K562 (cell line): ENCODE measurements around the gene TFPI.

ENCODE experiments used
- GATA2 ChIP-seq: sonication (generic); formaldehyde crosslinking; IDR thresholded peaks from 2 replicates; pipeline ENCODE4 v1.4.0; 2020; ENCODE audit warnings: mild to moderate bottlenecking, missing genetic modification reagents
- NELFE ChIP-seq: IDR thresholded peaks from 2 replicates; pipeline ENCODE4 v1.6.1; 2011; ENCODE audit warnings: mild to moderate bottlenecking; ENCODE audit not compliant: insufficient read depth, insufficient read length
- SAFB ChIP-seq: fragments of 200-400 bp; formaldehyde crosslinking; IDR thresholded peaks from 2 replicates; pipeline ENCODE4 v1.6.1; 2017; ENCODE audit warnings: low read depth, low read length, borderline replicate concordance
- TFAM ChIP-seq: fragments of 250-450 bp; sonication (Bioruptor Pico); conservative IDR thresholded peaks from 2 replicates; pipeline ENCODE4 v1.5.0; 2021; ENCODE audit warnings: mild to moderate bottlenecking, moderate library complexity
- TF ChIP-seq, protein P1 (sequence below): sonication (generic); formaldehyde crosslinking; IDR thresholded peaks from 2 replicates; pipeline ENCODE4 v1.8.1; 2023; ENCODE audit warnings: mild to moderate bottlenecking, missing genetic modification reagents

DNA sequence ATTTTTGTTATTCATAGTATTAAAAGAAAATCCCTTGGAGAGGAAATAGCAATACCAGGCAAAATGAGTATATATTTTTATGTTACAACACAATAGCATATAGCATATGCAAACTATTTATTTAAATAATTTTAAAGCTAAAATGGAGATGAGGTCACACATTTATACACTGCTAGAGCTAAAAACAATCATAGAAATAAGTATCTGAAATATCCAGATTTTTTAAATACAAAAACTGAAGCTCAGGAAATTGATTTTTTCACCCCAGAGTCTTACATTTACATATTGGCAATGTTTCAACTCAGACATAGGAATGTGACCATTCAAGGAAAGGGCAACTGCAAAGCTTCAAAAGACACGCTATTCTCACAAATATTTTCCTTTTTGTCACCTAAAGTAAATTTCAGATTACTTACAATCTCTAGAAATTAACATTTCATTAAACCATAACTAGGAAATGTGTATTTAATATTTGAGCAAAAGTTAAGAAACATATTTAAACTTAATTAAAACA, 8.9 kb downstream of the TFPI start:
- TF ChIP-seq, protein P1, sequence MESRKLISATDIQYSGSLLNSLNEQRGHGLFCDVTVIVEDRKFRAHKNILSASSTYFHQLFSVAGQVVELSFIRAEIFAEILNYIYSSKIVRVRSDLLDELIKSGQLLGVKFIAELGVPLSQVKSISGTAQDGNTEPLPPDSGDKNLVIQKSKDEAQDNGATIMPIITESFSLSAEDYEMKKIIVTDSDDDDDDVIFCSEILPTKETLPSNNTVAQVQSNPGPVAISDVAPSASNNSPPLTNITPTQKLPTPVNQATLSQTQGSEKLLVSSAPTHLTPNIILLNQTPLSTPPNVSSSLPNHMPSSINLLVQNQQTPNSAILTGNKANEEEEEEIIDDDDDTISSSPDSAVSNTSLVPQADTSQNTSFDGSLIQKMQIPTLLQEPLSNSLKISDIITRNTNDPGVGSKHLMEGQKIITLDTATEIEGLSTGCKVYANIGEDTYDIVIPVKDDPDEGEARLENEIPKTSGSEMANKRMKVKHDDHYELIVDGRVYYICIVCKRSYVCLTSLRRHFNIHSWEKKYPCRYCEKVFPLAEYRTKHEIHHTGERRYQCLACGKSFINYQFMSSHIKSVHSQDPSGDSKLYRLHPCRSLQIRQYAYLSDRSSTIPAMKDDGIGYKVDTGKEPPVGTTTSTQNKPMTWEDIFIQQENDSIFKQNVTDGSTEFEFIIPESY (CRISPR knock-in tag) = no peak
- TF ChIP-seq NELFE (no peak), SAFB (no peak), GATA2 (CRISPR knock-in tag) (no peak), TFAM (CRISPR knock-in tag) (no peak)
